ENCODE data around the gene PGBD5.

Gene PGBD5

GRCh38 chr1:230265200-230266115 is 160.7 kb downstream of the PGBD5 start:
- DNase-seq = no peak
